ENCODE measurements around the gene EPB41L1.

EPB41L1 gene

DNA sequence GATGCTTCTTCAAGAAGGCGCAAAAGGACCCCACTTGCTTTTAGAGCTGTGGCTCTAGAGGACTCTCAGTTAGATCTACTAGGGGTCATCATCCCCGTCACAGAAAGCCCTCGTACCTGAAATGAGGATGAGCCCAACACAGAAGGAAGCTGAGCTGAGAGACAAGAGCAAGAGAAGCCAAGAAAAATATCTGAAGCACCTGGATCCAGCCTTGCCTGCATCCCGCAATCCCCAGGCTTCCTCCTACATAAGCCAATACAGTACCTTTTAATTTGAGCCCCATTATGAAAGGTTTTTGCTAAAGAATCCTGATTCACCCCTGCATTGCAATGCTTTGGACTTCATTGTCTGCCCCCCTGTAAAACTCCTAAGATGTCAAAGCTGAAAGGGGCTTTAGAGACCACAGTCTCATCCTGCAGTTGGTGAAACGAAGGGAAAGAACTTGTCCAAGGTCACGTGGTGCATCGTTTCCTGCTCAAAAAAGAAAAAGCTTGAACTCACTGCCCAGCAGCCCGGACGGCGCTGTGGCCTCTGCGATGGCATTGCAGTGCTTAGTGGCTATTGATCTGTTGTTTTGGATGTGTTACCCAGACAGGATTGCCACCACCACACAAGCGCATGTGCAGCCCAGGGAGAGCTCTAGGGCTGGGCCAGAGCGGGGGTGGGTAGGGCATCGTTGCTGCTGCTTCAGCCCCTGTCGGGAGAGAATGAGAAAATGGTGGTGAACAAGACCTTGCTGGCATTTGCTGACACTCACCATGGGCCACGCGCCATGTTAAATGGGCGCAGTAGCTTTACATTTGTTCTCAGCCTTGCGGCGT, 110.1 kb downstream of the EPB41L1 start:
- no peak for DNase-seq

DNA sequence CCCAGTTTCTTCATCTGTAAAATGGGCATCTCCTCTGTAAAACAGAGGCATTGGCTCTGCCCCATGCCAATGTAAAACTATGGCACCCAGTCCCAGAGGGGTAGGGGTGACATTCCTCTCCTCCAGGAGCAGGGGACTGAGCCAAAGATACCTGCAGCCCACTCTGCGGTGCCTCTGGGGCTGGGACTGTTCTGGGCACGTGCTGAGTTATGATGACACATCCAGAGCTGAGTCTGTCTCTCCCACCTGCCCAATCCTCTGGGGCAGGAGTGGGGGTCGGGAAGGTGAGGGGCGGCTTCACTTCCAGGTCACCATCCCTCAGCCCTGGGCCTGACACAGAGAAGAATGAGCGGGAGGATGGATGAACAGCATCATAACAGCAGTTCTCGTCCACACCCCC, 111.6 kb downstream of the EPB41L1 start:
- no peak for DNase-seq

DNA sequence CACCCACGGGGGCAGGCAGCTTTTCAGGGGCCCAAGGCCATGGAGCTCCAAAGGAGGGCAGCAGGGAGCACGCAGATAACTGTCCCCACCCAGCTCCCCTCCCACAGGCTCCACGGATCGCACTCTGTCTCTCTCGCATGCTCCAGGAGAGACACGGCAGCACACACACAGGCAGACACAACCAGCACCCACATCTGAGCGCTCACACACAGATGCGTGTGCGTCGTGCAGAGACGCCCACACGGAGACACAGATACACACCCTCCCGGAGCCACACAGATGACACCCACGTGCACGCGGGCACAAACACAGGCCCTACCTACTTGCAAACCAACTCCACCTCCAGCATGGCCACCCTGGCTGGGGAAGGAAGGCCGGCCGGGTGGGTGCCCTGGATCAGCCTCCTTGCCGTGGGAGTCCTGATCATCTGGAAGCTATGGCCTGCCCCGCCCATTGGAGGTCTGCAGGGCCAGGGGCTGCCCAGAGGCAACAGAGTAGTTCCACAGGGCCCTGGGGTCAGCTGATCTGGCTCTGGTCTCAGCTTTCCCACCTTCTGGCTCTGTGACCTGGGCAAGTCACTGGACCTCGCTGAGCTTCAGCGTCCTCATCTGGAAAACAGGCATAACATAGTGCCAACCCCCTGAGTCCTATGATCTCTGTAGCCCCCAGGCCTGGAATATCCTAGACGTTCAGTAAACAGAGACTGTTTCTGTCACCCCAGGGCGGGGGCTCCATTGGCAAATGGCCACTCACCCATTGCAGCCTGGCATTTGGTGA, 113.3 kb downstream of the EPB41L1 start:
- DNase-seq: no peak

DNA sequence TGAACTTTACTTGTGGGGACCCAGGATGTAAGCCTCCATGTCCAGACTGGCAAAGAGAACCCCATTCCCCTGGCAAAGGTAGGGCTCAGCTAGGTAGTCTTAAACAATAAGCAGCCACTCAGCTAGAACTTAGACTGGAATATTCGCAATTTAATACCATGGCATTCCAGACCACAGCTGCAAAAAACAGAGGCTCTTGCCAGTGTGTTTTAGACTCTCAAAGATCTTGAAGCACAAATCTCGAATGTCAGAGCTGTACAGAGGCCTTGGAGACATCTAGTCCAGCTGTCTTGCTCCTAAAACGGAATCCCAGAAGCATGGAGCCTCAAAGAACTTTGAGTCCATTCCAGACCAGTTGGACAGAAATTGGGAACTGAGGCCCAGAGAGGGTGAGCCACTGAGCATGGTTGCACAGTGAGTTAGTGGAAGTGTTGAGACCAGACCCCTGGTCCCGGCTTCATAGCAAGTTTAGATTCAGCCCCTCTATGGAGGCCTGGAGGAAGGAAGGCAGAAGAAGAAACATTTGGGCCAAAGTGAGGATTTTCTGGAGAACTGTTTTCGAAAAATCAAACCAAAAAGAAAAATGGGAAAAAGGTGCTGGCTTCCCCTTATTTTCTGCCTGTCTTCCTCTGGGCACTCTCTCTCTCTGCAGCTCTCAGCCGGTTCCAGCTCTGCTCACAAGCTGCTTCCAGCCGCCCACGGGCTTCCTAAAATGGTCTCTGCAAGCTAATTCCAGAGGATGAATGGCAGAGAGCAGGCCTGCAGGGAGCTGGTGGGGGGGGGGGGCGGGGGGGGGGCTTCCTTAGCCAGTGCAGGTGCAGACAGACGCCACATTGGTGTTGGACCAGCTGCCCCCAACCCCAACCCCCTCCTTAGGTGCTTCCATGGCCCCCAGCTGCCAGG, 114.2 kb downstream of the EPB41L1 start:
- no peak for DNase-seq

DNA sequence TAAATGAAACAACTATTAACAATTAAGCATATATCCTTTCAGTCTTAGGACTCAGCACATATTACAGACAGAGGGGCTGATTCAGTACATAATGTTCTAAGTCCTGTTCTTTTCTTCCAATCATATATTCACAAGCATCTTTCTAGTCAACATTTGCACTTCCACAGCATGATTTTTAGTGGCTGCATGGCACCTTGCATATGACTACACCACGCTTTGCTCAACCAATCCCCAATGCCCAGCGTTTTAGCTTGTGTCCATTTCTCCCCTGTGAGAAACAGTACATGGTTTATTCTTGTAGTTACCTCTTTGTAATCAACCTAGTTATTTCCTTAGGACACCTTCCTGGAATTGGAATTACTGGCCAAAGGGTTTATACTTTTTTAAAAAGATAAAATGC, 115.0 kb downstream of the EPB41L1 start:
- DNase-seq: no peak

DNA sequence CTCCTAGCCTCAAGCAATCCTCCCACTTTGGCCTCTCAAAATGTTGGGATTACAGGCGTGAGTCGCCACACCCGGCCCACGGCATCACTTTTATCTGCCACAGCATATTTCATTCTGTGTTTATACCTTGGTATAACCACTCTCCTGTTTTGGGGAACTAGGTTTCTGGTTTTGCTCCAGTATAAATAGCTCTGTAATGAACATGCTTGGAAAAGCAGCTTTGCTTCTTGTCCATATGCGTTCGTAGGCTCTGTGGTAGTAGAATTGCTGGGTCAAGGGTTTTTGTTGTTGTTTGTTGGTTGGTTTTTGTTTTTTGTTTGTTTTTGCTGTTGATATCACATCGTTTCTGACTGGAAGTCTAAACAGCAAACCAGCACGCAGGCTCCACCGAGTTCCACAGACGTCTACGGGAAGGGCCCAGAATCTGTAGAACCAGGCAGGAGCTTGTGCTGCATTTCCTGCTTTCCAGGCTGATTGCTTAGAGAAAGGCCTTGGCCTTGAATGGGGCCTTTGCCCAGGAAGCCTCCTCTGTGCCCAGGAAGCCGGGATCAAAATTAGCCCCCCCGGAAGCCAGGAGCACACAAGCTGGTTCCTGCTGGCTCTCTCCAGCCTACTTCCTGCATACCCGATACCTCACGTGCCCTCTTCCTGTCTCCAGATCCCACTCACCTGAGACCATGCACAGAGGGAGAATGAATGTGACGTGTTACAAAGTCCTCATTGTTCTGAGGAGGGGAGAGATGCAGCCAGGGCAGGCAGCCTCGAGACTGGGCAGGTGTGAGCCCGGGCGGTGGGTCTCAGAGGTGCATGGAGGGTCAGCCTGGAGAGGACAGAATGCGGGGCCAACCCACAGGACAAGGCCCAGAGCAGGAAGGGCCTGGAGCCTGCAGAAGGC, 116.5 kb downstream of the EPB41L1 start:
- DNase-seq: no peak

DNA sequence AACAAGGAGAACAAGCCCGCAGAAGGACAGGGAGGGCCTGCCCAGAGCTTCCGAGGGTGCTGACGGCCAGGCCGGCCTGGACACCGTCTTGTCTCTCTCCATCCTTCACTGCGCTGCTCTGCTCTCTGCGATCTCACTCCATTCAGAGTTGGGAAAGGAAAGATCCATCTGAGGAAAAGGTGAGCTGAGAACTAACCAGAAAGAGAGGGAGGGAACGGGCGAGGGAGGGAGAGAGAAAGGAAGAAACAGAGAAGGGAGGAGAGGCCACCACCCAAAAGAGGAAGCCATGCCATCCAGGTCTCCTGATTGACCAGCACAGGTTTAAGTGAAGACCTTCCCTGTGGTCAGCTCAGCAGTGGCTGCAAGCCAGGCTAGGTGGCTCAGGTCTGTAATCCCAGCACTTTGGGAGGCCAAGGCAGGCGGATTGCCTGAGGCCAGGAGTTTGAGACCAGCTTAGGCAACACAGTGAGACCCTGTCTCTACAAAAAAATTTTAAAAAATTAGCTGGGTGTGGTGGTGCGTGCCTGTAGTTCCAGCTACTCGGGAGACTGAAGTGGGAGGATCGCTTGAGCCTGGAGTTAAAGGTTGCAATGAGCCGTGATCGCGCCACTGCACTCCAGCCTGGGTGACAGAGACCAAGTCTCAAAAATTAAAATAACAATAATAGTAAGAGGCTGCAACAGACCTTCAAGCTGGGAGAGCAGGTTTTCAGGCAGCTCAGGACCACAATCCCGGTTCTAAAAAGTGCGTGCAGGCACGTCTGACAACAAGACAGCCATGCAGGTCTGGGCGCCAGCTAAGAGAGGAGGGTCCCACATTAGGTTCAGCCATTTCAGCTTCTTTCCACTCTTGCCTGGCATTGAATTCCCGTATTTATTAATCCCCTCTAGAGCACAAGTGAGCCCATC, 117.4 kb downstream of the EPB41L1 start:
- DNase-seq: no peak

DNA sequence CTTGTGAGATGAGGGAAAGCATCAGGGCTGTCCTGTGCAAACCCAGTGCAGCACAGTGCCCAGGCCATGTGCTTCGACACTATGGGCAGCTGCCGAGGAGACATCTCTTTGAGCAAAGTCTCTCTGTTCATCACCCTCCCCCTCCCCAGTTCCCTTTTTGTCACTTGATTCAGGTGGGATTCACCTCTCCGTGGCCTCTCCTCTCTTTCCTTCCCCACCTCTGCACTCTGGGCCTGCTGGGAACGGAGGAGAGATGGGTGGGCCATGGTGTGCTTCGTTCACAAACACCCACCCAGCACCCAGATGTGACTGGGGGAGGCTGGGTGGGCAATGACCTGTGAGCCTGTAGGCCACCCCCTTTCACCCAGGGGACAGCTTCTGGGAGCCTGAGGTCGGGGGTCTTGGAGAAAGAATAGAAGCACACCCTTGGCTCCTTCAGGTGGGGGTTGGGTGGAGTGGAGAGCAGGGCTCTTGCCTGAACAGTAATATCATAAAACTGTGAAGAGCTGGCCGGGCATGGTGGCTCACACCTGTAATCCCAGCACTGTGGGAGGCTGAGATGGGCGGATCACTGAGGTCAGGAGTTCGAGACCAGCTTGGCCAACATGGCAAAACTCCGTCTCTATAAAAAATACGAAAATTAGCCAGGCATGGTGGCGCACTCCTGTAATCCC, 118.1 kb downstream of the EPB41L1 start:
- DNase-seq: no peak

DNA sequence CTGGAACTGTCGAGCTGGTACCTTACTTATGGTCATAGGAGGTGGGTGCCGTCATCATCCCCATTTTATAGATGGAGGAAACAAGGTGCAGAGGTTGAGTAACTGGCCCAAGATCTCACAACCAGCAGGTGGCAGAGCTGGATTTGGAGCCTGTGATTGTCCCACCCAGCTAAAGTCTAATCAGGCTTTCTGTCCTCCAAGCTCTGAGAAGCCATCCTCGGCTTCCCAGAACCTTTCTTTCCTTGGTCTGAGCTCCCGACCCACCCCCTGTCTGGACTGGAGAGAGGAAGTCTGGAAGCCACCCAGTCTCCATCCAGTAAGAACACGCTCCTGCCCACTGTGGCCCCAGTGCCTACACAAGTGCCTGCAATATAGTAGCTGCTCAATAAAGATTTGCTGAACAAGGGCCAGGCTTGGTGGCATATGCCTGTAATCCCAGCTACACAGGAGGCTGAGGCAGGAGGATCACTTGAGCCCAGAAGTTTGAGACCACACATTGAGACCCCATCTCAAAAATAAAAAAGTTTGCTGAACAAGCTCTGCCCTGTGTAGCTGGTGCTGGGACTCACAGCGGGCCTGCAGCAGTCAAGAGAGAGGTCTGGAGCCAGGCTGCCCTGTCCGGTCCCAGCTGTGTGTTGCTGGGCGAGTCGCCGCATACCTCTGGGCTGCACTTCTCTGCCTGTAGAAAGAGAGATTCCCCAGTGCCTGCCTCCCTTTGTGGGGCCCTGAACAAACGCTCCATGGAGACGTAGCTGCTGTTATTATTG, 119.1 kb downstream of the EPB41L1 start:
- no peak for DNase-seq

DNA sequence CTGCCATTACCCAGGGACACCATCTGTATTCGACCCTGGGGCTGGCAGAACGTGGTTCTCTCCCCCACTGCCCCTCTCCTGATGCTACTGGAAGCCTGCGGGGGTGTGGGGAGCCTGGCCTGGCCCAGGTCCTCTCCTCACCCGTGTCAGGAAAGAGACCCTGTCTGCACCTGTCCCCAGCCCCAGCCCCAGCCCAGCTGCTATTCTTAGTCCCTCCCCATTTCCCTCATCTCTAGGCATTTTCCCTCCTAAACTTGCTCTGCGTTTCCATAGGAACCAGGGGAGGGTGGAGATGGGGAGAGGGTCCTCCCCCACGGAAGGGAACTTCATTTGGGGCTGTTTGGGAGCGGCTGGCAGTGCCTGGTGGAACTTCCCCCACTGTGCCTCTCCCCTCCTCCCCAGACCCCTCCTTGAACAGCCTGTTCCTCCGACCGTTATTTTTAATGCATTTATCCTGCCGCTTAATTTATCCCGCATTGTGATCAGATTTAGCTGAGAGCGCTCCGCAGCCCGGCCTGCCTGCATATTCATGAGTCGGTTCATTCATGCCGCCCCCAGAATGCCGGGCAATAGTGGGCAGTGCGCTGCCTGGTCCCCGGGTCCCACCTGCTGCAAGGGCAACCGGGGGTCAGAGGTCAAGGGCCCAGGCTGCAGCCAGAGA, 119.8 kb downstream of the EPB41L1 start:
- no peak for DNase-seq

DNA sequence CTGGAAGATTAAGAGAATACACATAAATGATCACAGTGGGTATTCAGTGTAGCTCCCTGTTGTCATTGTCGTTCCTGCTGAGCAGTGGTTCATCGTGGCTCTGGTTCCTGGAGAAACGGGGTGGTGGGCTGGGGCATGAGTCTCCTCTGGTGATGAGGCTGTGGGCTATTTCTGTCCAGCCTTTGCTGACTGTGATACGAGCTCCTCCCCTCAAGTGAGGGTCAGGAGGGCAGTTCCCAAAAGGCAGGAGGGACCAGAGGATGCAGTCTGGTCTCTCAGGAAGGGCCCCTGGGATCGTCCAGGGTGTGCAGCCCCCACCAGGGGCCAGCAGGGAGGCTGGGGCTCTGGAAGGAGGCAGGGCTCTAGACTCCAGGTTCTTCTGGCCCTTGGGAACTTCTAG, 120.5 kb downstream of the EPB41L1 start:
- DNase-seq: no peak

DNA sequence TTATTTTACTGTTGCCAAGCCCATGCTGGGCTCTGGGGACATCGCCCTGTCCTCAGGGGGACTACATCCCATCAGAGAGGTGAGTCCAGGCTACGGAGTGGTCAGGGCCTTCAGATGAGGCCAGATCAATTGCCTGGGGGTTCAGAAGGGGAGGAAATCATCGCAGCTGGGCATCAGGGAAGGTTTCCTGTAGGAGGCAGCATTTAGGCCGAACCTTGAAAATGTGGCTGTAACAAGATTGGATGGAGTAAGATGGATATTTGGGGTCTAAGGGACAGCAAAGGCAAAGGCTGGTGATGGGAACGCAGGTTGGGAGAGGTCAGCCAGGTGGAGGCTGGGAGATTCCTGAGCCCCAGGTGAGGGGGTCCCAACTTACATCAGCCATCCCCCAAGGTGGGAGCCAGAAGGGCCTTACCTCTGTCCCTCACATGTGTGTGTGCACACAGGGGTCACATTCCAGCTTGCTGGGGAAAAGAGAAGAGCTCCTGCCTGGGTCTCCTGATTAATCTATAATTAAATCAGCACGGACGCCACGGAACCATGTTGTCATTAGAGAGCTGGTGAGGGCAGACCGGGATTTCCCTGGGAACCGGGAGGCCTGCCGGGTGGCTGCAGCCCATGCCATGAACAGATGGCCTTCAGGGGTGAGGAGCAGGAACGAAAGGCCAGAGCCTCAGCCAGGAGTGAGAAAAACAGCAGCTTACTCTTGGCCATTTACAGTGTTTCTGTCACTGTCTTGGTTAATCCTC, 121.1 kb downstream of the EPB41L1 start:
- DNase-seq: no peak

DNA sequence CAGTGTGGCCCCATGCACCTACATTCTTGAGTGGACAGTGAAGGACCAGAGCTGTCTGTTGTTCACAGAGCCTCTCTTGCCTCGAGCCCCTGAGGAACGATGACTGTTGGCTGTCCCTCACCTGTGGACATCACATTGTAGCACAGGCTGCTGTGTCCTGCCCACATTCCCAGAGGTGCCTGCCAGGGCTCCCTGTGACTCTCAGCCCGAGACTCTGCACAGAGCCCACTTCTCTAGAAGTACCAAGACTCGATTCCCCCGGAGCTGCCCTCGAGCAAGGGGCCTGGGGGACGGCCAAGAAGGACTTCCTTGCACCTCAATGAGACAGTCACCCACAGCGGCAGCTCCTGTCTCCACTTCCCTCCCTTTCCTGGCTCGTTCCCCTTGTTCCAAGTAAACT, 123.0 kb downstream of the EPB41L1 start:
- DNase-seq: no peak

DNA sequence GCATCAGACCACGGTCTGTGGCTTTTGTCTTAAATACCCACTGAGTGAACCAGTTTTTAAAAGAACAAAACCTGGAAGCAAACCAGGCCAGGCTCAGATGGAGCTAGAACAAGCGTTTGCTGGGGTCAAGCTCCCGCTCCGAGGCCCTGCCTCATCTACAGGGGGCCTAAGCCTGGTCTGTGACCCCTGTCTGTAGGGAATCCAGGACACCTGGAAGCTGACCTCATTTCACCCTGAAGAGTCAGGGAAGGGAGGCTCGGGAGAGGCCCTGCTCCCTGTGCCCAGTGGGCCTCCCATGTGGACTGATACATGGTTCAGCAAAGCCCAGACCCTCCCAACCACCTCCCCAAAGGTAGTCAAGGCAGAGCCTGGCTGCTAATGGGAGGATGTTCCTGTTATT, 124.8 kb downstream of the EPB41L1 start:
- no peak for DNase-seq

DNA sequence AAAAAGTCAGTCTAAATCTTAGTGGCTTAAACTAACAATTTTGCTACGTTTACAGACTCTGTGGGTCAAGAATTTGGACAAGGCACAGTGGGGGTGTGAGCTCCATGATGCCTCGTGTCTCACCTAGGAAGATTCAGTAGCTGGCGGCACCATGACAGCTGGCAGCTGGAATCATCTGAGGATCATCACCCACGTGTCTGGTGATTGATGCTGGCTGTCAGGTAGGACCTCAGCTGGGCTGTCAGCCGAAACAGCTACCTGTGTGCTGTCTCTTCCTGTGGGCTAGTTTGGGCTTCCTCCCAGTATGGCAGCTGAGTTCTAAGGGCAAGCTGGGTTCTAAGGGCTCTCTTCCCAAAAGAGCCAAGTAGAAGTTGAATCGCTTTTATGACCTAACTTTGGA, 125.2 kb downstream of the EPB41L1 start:
- no peak for DNase-seq

DNA sequence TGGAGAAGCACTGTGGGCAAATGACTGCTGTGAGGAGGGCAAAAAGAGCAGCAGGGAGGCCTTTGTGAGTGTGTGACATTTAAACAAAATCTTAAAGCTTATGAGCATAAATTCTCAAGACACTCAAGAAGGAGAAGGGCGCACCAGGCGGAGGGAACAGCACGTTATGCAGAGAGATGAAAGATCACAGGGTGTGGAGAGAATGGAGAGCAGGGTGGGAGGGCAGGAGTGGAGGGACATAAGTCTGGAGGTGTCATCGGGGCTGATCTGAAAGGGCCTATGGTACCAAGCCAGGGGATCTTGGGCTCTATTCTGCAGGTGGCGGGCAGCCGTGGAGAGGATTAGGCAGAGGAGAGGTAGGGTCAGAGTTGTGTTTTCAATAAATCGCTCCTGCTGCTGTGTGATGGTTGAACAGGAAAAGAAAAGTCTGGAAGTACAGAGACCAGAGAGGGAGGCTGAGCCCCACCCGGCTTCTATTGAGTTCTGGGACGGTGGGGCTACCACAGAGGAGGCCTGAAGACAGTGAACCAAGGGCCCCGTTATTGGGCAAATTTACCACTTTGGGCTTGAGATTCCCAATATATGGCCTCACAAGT, 127.3 kb downstream of the EPB41L1 start:
- DNase-seq: no peak
